A549 treated with CpdA at 1 μM for 4 hours (cell line): ENCODE measurements around the gene MTOR. TPM values are rescaled to one million over a fixed set of nuclear protein-coding genes. Genes with fewer than 3 reads are reported as not detected.

Experiments used
- total RNA-seq: library from RNA; stranded (reverse); fragments of 200-300 nt; extraction: Qiagen RNA extraction; gene quantifications from 5 replicates; pipeline ENCODE4 v1.2.3, GENCODE V29; 2022; ENCODE audit warnings: low read depth

MTOR gene
- total RNA-seq: 14.5 to 17.0 TPM (median 15.3 TPM) in 5 replicates

GRCh38 chr1:11262171-11263049 is at the start of gene MTOR:
TSS of gene MTOR (minus strand) at chr1:11262551. CDS start at chr1:11259409, 3,142 bp downstream.

GRCh38 chr1:11272832-11273594 is 10.7 kb upstream of the MTOR start, which contains the start of gene UBIAD1:
TSS of gene UBIAD1 (plus strand) at chr1:11273198. CDS start at chr1:11273532, 334 bp downstream.

GRCh38 chr1:11188858-11189451 is 73.4 kb downstream of the MTOR start, which contains the start of gene ANGPTL7:
TSS of gene ANGPTL7 (plus strand) at chr1:11189355. CDS start at chr1:11189580, 225 bp downstream.

GRCh38 chr1:11099310-11100148 is 162.8 kb downstream of the MTOR start, which contains the start of gene EXOSC10:
TSS of gene EXOSC10 (minus strand) at chr1:11099869. CDS start at chr1:11099831, 38 bp downstream.

GRCh38 chr1:11059968-11060830 is 202.2 kb downstream of the MTOR start, which contains the start of gene SRM:
TSS of gene SRM (minus strand) at chr1:11060018. CDS start at chr1:11059943, 75 bp downstream.

Other genes starting within 250 kb of the MTOR start
- gene TARDBP, start 249.9 kb downstream of the MTOR start, total RNA-seq: 180 to 243 TPM (median 204 TPM) in 5 replicates
- 0.09 to 0.27 TPM (median 0.18 TPM) in 4 of 5 replicates, not detected in the other for gene MASP2, start 215.3 kb downstream of the MTOR start, total RNA-seq
- 139 to 226 TPM (median 216 TPM) in 5 replicates for gene SRM, start 202.5 kb downstream of the MTOR start, total RNA-seq
- gene EXOSC10, start 162.7 kb downstream of the MTOR start, total RNA-seq: 35.4 to 39.8 TPM (median 37.9 TPM) in 5 replicates
- not detected in 5 replicates for gene ANGPTL7, start 73.2 kb downstream of the MTOR start, total RNA-seq
- gene UBIAD1, start 10.6 kb upstream of the MTOR start, total RNA-seq: 14.6 to 17.4 TPM (median 16.8 TPM) in 5 replicates
- 0.24 to 0.55 TPM (median 0.28 TPM) in 5 replicates for gene DISP3, start 216.6 kb upstream of the MTOR start, total RNA-seq